ENCODE data around the gene ARMC9.
"Not testable (repeated sequence)": the region's sequence is repeated elsewhere in the genome, so short reads cannot be mapped to it uniquely, and the experiment has no call there.

The ARMC9 gene

DNA sequence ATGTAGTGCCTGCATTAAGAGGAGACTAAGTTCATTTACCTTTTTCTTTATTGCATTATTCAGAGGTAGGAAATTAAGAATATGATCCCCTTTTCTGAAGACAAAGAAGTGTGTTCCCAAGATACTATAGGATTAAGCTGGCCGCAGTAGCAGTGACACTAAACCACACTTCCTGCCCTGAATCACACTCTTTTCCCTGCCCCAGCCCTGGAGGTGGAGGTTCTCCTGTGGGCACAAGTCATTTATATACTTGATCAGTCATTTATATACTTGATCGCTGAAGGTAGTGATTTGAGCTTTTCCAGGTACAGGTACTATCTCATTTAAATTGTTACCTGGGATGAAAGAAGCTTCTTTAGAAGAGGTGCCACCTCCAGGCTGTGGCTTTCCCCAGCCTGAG, 78.6 kb downstream of the ARMC9 start:
- in situ Hi-C loops (cut with MboI; ENCODE audit: low sequenced_read_pairs): no loop called here

DNA sequence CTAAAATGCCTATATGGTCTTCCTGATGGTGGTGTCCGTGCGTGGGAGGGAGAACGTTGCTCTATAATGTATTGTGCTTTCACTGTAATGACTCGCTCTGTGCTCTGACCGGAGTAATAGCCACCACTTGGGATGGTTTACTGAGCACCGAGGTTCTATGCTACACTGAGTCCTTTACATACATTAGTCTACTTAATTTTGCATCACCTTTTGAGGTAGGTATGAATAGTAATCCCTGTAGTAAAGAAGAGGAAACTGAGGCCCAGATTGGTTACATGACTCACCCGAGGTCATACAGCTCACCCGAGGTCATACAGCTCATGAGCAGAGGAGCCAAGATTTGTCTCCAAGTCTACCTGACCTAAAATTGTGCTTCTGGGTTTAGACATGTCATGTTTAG, 79.5 kb downstream of the ARMC9 start:
- in situ Hi-C loops (cut with MboI; ENCODE audit: low sequenced_read_pairs): no loop called here

DNA sequence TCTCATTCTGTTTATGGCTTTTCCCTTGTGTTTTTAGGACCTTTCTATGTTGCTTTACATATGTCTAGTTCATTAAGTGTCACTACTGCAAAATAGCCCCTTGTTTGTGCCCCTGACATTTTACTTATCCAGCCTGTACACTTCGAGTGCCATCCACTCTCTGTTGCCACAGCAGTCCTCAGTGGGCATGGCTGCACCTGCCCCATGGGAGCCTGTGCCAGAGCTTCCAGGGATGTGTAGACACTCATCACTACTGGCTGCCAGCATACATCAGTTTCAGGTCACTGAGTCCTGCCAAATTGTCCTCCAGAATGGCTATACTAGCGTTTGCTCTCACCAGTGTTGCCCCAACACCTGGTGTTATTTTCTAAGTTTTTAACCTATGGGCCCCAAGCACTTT, 80.4 kb downstream of the ARMC9 start:
- in situ Hi-C loops (cut with MboI; ENCODE audit: low sequenced_read_pairs): no loop called here

DNA sequence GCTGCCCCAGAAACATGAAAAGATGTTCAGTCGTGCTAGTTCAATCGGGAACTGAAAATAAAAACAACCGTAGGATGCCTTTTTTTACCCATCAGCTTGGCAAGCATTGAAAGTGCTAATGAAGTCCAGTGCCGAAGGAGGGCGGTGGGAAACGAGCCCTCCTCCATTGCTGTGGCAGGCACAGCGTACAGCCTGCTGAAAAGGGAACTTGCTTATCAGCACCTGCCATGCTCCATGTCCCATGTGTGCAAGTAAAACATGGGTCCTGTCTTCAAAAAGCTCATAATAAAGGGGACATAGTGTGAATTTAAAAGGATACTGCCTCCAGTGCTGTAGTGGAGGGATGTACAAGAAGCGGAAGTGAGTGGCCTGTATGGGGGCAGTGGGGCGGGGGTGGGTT, 82.4 kb downstream of the ARMC9 start:
- in situ Hi-C loops (cut with MboI; ENCODE audit: low sequenced_read_pairs): no loop called here

- in situ Hi-C loops (cut with MboI; ENCODE audit: low sequenced_read_pairs): no loop called here
These were observed 85.9 kb downstream of the ARMC9 start for GRCh38 chr2:231284296-231284695.

GRCh38 chr2:231286964-231287363, 88.5 kb downstream of the ARMC9 start:
- in situ Hi-C loops (cut with MboI; ENCODE audit: low sequenced_read_pairs): no loop called here

GRCh38 chr2:231287696-231288095, 89.3 kb downstream of the ARMC9 start:
- in situ Hi-C loops (cut with MboI; ENCODE audit: low sequenced_read_pairs): no loop called here

GRCh38 chr2:231288590-231288989, 90.2 kb downstream of the ARMC9 start:
- in situ Hi-C loops (cut with MboI; ENCODE audit: low sequenced_read_pairs): no loop called here

DNA sequence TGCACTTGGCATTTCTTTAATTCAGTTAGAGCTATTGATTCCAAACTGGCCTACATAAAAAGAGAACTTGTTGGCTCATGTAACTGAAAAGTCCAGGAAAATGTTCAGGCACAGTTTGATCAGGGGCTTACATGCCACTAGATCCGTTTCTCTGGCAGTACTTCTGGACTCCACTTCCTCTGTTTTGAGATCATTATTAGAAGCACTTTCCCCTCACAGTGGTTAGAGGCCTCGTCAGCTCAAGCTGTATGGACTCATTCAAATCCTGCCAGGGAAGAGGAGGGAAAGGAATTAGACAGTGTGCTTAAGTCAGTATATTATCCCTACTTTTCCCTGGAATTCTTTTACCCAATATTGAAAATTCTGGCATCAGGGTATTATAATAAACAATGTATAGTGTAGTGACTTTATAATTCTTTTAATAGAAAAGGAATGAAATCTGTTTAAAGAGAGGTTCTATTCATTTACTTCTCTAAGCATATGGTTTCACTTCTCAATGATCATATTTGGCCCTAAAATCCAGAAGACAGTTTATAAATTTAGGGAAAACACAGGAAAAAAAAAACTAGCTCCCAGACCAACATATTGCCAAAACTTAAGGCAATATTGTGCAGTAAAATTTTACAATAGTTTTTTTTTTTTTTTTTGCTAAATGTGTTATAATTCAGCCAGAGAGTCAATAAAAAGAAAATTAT, 92.0 kb downstream of the ARMC9 start:
- in situ Hi-C loops (cut with MboI; ENCODE audit: low sequenced_read_pairs): no loop called here

GRCh38 chr2:231292472-231293134, 94.2 kb downstream of the ARMC9 start:
- in situ Hi-C loops (cut with MboI; ENCODE audit: low sequenced_read_pairs): no loop called here

GRCh38 chr2:231293163-231293562, 94.7 kb downstream of the ARMC9 start:
- in situ Hi-C loops (cut with MboI; ENCODE audit: low sequenced_read_pairs): no loop called here

DNA sequence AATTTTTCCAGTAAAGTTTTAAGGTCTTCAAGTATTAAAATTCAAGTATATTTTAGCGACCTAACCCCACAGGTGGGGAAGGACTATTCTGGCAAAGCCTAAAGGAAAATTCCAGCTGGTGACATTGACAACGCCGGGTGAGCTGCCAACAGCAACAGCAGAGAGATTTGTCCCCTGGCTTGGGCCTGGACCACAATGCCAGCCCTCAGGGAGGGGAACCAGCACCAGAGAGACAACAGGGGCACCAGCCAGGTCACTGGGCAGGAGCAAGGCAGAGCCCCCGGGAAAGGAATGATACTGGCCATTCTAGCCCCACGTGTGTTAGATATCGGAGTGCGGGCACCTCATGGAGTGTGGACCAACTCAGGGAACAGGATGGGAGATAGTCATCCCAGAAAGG, 95.7 kb downstream of the ARMC9 start:
- in situ Hi-C loops (cut with MboI; ENCODE audit: low sequenced_read_pairs): no loop called here

DNA sequence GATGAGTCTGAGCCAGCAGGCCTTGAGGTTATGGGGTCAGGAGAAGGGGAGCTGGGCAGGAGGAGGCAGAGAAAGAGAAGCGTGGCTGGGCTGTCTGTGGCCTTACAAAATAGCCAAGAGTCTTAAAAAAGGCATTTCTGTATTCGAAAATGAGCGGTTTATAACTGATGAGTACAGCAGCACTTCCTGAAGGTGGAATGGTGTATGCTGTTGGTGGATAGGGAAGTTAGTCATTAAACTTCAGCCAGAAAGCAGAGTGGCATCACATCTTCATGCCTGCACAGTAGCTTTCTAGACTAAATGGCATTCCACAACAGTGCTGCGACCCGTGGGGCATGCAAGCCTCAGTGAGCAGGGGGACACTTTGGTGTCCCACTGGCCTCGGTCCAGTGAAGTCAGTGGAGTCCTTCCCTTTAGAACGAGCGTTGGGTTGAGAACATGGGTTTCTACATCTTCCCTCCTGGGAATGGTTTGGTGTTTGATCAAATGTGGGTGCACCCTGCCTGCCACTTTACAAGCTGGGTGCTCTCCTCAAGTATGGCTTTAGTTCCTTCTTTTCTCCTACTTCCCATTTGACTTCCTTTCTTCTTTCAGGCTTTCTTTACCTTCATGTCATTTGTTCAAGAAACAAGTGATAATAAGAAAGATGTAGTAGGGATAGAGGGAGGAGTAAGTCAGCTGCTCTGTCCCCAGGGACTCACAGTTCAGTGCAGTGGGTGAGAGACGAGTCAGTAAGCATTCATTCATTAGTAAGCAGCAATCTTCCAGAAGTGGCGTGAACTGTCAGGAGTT, 96.3 kb downstream of the ARMC9 start:
- in situ Hi-C loops (cut with MboI; ENCODE audit: low sequenced_read_pairs): no loop called here

DNA sequence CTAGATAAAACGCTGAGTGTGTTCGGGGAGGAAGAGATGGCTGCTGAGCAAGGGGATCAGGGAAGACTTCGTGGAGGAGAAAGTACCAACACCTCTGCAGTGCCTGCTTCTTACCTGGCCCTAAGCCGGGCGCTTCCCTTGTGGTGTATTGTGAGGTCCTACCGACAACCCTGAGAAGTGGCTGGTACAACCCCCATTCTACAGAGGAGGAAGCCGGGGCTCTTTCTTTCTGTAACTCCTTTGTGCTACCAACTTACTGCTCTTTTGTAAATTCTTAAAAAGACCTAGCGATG, 96.9 kb downstream of the ARMC9 start:
- in situ Hi-C loops (cut with MboI; ENCODE audit: low sequenced_read_pairs): no loop called here

GRCh38 chr2:231296401-231296974, 98.1 kb downstream of the ARMC9 start:
- in situ Hi-C loops (cut with MboI; ENCODE audit: low sequenced_read_pairs): no loop called here

DNA sequence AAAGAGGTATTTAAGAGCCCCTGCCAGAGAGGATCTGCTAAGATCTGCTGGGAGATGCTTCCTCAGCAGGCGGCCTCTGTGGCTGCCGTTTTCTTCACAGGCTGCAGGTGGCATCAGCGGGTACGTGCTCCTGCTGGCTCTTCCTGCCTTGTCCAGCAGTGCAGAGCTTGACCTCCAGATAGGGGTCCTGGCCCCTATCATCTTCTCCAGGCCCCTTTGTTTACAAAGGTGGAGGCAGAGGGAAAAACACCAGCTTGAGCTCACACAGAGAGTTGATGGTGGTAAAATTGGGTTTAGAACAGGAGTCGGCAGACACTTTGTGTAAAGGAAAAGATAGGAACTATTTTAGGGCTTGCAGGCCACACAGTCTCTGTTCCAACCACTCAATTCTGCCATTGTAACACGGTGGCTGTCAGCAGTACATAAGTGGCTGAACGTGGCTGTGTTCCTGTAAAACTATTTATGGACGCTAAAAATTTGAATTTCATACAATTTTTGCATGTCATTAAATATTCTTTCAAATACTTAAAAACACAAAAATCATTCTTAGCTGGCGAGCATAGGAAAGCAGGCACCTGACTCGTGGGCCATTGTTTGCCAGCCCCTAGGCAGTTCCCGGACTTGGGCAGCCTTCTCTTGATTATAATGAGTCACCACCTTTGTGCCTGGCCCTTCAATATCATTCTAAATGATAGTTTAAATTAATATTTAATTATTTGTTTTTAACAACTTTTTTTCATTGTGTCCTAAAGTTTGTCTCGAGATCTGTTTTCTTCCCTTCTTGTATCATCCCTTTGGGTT, 98.9 kb downstream of the ARMC9 start:
- in situ Hi-C loops (cut with MboI; ENCODE audit: low sequenced_read_pairs): no loop called here

GRCh38 chr2:231298091-231298490, 99.7 kb downstream of the ARMC9 start:
- in situ Hi-C loops (cut with MboI; ENCODE audit: low sequenced_read_pairs): no loop called here

- in situ Hi-C loops (cut with MboI; ENCODE audit: low sequenced_read_pairs): no loop called here
These were observed 100.8 kb downstream of the ARMC9 start for GRCh38 chr2:231299267-231299666.

DNA sequence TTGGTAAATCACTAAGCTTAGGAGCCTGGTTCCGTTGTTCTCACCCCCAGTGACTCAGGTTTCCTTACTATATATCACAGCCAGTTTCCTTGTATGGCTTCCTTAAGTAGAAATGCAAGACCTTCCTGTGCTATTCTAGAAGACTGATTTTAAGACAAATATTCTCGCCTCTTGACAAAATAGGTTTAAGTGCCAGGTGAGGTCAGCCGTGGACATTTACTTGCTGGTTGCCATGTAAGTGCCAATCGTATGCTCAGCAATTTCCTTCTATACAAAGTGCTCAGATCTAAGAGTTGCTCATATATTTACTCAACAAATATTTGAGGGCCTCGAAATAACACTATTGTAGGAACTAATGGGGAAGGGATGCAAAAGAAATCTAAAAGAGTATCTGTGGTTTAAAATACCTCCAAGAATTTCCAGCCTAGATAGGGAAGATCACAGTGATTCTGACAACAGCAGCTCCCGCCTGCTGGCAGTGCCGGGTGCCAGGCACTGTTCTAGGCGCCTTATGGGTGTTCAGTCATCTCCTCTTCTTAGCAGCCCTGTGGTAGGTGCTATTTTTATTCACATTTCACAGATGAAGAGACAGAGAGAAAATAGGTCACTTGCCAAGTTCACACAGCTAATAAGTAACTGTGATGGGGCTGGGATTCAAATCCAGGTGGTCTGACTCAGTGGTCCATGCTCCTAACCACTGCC, 101.7 kb downstream of the ARMC9 start:
- in situ Hi-C loops (cut with MboI; ENCODE audit: low sequenced_read_pairs): no loop called here

DNA sequence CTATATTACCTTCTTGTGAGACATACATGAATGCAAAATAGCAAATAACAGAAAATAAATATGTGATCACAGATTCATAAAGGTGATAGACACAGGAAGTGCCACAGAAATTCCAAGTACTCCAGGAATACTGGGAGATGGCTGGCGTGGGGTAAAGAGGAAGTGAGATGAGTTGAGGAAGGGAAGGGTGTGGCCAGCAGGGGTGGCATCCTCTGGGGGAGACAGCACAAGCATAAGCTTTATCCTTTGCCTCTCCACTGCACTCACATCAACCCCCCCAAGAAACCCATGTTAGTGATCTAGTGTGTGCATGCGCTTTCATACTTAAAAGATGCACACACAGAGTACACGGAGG, 102.3 kb downstream of the ARMC9 start:
- in situ Hi-C loops (cut with MboI; ENCODE audit: low sequenced_read_pairs): no loop called here

GRCh38 chr2:231304259-231304658, 105.8 kb downstream of the ARMC9 start:
- in situ Hi-C loops (cut with MboI; ENCODE audit: low sequenced_read_pairs): not testable (repeated sequence)
